UCSD-AML1 (cell line): ENCODE results near the gene DUSP6.

Source experiments
- DNase-seq: peaks from one replicate; lab custom pipeline; 2025; ENCODE audit not compliant: unreplicated experiment; lab: John Stamatoyannopoulos, UW

Gene DUSP6

GRCh38 chr12:89352492-89353187 lies at the start of gene DUSP6:
TSS of gene DUSP6 (minus strand) at chr12:89352501. CDS start at chr12:89352039, 462 bp downstream.
- DNase-seq: peak; percentile 96

- no peak for DNase-seq
Observed at GRCh38 chr12:89401433-89402058, 49.2 kb upstream of the DUSP6 start.

GRCh38 chr12:89400415-89400814 lies 48.1 kb upstream of the DUSP6 start:
- DNase-seq: no peak

- no peak for DNase-seq
Observed at GRCh38 chr12:89395712-89396111, 43.4 kb upstream of the DUSP6 start.

- DNase-seq: no peak
Observed at GRCh38 chr12:89393551-89394121, 41.3 kb upstream of the DUSP6 start.

GRCh38 chr12:89392391-89392790 lies 40.1 kb upstream of the DUSP6 start:
- no peak for DNase-seq

GRCh38 chr12:89391726-89392336 lies 39.5 kb upstream of the DUSP6 start:
- no peak for DNase-seq

- peak; percentile 12 for DNase-seq
Observed at GRCh38 chr12:89390802-89391673, 38.7 kb upstream of the DUSP6 start.

GRCh38 chr12:89389755-89390661 lies 37.7 kb upstream of the DUSP6 start:
- no peak for DNase-seq

- DNase-seq: no peak
Observed at GRCh38 chr12:89386138-89386537, 33.8 kb upstream of the DUSP6 start.

- DNase-seq: no peak
Observed at GRCh38 chr12:89384807-89385206, 32.5 kb upstream of the DUSP6 start.

GRCh38 chr12:89384050-89384758 lies 31.9 kb upstream of the DUSP6 start:
- peak; percentile 24 for DNase-seq

GRCh38 chr12:89383235-89384049 lies 31.1 kb upstream of the DUSP6 start:
- DNase-seq: peak; percentile 13

- no peak for DNase-seq
Observed at GRCh38 chr12:89382328-89382727, 30.0 kb upstream of the DUSP6 start.

GRCh38 chr12:89379839-89380467 lies 27.7 kb upstream of the DUSP6 start:
- DNase-seq: no peak

- peak; percentile 10 for DNase-seq
Observed at GRCh38 chr12:89379148-89379838, 27.0 kb upstream of the DUSP6 start.

GRCh38 chr12:89376844-89377243 lies 24.5 kb upstream of the DUSP6 start:
- DNase-seq: no peak

- no peak for DNase-seq
Observed at GRCh38 chr12:89376202-89376529, 23.9 kb upstream of the DUSP6 start.
